Measurements from ENCODE around the gene IRF5.

DNA sequence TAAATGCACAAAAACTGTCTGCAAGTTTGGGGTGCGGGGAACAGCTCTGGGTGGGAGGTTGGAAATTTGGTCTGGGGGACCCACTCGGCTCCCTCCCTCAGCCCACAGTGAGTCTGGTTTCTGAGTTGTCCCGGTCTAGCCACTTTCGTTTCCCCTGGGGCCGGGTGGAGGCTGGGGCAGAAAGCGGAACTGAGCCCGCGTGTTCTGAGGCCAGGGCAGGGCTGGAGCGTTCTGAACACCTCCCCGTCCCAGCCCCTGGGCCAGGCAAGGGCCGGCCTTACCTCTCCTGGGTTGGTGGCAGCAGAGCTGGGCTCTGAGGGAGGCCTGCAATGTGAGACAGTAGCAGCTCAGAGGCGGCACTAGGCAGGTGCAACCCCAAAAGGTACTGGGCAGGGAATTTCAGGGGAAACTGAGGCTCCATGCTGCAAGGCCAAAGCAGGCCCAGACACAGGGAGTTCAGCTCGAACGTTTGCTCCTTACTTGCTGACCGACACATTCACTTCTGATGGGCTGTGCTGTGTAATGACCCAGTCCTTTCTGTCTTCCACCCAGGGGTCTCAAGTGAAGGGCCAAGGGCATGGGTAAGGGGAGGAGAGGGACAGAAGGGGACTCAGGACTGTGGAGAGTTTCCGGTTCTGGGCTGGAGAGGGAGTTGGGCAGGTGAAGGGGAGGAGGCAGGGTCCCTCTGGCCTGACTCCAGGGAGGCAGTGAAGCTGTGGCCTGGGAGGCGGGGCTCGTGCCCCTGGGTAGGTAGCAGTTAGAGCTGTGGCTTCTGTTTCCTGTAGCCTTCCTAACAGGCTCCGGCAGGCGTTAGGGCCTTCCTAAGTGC lies 3.0 kb downstream of the IRF5 start:
- no peak for TF ChIP-seq CTCF (IDR thresholded peaks at IDR 0.05; ENCODE audit: low read depth, low read length, poor library complexity, severe bottlenecking)
- no peak for TF ChIP-seq EZH2phosphoT487 (IDR thresholded peaks at IDR 0.05; ENCODE audit: borderline replicate concordance, low read length)
